Measurements from ENCODE around the gene RHOC. TPM values are rescaled to one million over a fixed set of nuclear protein-coding genes. Genes with fewer than 3 reads are reported as not detected.

The RHOC gene
- total RNA-seq, 4 donors from 2014 or later: 163 to 632 (median 483) TPM

- H3K9me3 ChIP-seq: no peaks in the 10 kb centered on the region
- H3K4me1 ChIP-seq: peaks cover 0 to 19% (median 7%) of the 10 kb centered on the region in 4 donors
- H3K27me3 ChIP-seq: no peaks in the 10 kb centered on the region
- TF ChIP-seq CTCF (IDR thresholded peaks at IDR 0.05) (no peak), POLR2A (IDR thresholded peaks at IDR 0.05) (no peak)
- no peaks in the 10 kb centered on the region for H3K36me3 ChIP-seq
- no peak for DNase-seq
- no peak overlapping the region for H3K4me3 ChIP-seq
- H3K27ac ChIP-seq: no peak overlapping the region
Observed at GRCh38 chr1:112711041-112711440, 4.1 kb upstream of the RHOC start.

GRCh38 chr1:112710586-112710985 lies 3.7 kb upstream of the RHOC start:
- no peak overlapping the region for H3K27ac ChIP-seq
- no peak overlapping the region for H3K4me3 ChIP-seq
- no peaks in the 10 kb centered on the region for H3K36me3 ChIP-seq
- H3K9me3 ChIP-seq: no peaks in the 10 kb centered on the region
- H3K4me1 ChIP-seq: peaks cover 0 to 23% (median 9%) of the 10 kb centered on the region in 4 donors
- DNase-seq: no peak
- no peak for TF ChIP-seq POLR2A (IDR thresholded peaks at IDR 0.05)
- TF ChIP-seq CTCF (IDR thresholded peaks at IDR 0.05): no peak
- H3K27me3 ChIP-seq: no peaks in the 10 kb centered on the region

GRCh38 chr1:112710159-112710558 lies 3.2 kb upstream of the RHOC start:
- Histone ChIP-seq H3K36me3 (no peaks in the 10 kb centered on the region), H3K9me3 (no peaks in the 10 kb centered on the region)

GRCh38 chr1:112708489-112708888 lies 1.6 kb upstream of the RHOC start:
- H3K4me1 ChIP-seq: peaks cover 0 to 28% (median 5%) of the 10 kb centered on the region in 4 donors
- no peak for TF ChIP-seq POLR2A (IDR thresholded peaks at IDR 0.05)
- TF ChIP-seq CTCF (IDR thresholded peaks at IDR 0.05): no peak
- no peak for DNase-seq
- H3K27ac ChIP-seq: no peak overlapping the region
- no peaks in the 10 kb centered on the region for H3K27me3 ChIP-seq
- H3K36me3 ChIP-seq: peaks cover 0 to 5% (median 0%) of the 10 kb centered on the region in 3 donors
- H3K9me3 ChIP-seq: no peaks in the 10 kb centered on the region
- no peak overlapping the region for H3K4me3 ChIP-seq

More at GRCh38 chr1:112710159-112710558, 3.2 kb upstream of the RHOC start:
- H3K27ac ChIP-seq: no peak overlapping the region
- H3K4me1 ChIP-seq: peaks cover 0 to 25% (median 11%) of the 10 kb centered on the region in 4 donors
- no peak overlapping the region for H3K4me3 ChIP-seq
- no peak for TF ChIP-seq POLR2A (IDR thresholded peaks at IDR 0.05)
- TF ChIP-seq CTCF (IDR thresholded peaks at IDR 0.05): no peak
- no peaks in the 10 kb centered on the region for H3K27me3 ChIP-seq
- DNase-seq: no peak

- peak overlapping the region in 1 of 4 donors; percentile 93 for H3K27ac ChIP-seq
- no peak for TF ChIP-seq CTCF (IDR thresholded peaks at IDR 0.05)
- no peak for TF ChIP-seq POLR2A (IDR thresholded peaks at IDR 0.05)
- peaks cover 0 to 32% (median 5%) of the 10 kb centered on the region in 4 donors for H3K4me1 ChIP-seq
- DNase-seq: no peak
- H3K9me3 ChIP-seq: no peaks in the 10 kb centered on the region
- no peaks in the 10 kb centered on the region for H3K27me3 ChIP-seq
- H3K36me3 ChIP-seq: peaks cover 0 to 9% (median 0%) of the 10 kb centered on the region in 3 donors
- no peak overlapping the region for H3K4me3 ChIP-seq
Observed at GRCh38 chr1:112708002-112708448, 1.1 kb upstream of the RHOC start.

All from Peyer's patch (tissue), 4 donors.